GM23338 (cell line): ENCODE data around the gene GPR158.

Experiments used
- CREB1 ChIP-seq: fragments of 250-450 bp; sonication (Bioruptor Pico); IDR thresholded peaks from 2 replicates; pipeline ENCODE4 v1.5.0; 2020; ENCODE audit warnings: low read depth, mild to moderate bottlenecking, moderate library complexity
- CTCF ChIP-seq, 2 experiments: fragments of 200-600 bp in 1 of 2; sonication (generic) in 1 of 2; conservative IDR thresholded peaks; 2 replicates each; pipeline versions ENCODE4 v1.5.1 to v1.6.1; 2016 to 2017; ENCODE audit warnings: antibody characterized with exemption in 2 of 2, low read depth in 2 of 2, mild to moderate bottlenecking in 2 of 2, moderate library complexity in 1 of 2
- ETS1 ChIP-seq: IDR thresholded peaks from 2 replicates; pipeline ENCODE4 v1.6.1; 2016; ENCODE audit warnings: antibody characterized with exemption
- EZH2 ChIP-seq: fragments of 200-600 bp; sonication (generic); IDR thresholded peaks from one replicate; pipeline ENCODE4 v1.8.0; 2017; ENCODE audit warnings: antibody characterized with exemption, mild to moderate bottlenecking, low read depth; ENCODE audit not compliant: unreplicated experiment
- EZH2phosphoT487 ChIP-seq: fragments of 200-600 bp; sonication (generic); IDR thresholded peaks from one replicate; pipeline ENCODE4 v1.8.1; 2018; ENCODE audit warnings: antibody characterized with exemption; ENCODE audit not compliant: unreplicated experiment
- JUNB ChIP-seq: IDR thresholded peaks from one replicate; pipeline ENCODE4 v1.6.1; 2016; ENCODE audit warnings: antibody characterized with exemption; ENCODE audit not compliant: unreplicated experiment
- NANOG ChIP-seq: IDR thresholded peaks from 2 replicates; pipeline ENCODE4 v1.6.1; 2016; ENCODE audit warnings: antibody characterized with exemption, borderline replicate concordance
- POLR2AphosphoS5 ChIP-seq: IDR thresholded peaks from 2 replicates; pipeline ENCODE4 v1.6.1; 2016; ENCODE audit warnings: antibody characterized with exemption, low read depth
- REST ChIP-seq: IDR thresholded peaks from one replicate; pipeline ENCODE4 v1.6.1; 2018; ENCODE audit warnings: antibody characterized with exemption; ENCODE audit not compliant: unreplicated experiment
- STAT1 ChIP-seq: IDR thresholded peaks from one replicate; pipeline ENCODE4 v1.6.1; 2016; ENCODE audit warnings: antibody characterized with exemption; ENCODE audit not compliant: unreplicated experiment
- ZNF114 ChIP-seq: fragments of 250-450 bp; sonication (Bioruptor Pico); IDR thresholded peaks from 2 replicates; pipeline ENCODE4 v1.5.0; 2020; ENCODE audit warnings: mild to moderate bottlenecking, moderate library complexity
- ZNF331 ChIP-seq: fragments of 250-450 bp; sonication (Bioruptor Pico); IDR thresholded peaks from 2 replicates; pipeline ENCODE4 v1.5.0; 2020; ENCODE audit warnings: low read depth, mild to moderate bottlenecking, moderate library complexity
- TF ChIP-seq, protein P1 (sequence below): fragments of 250-450 bp; sonication (Bioruptor Pico); IDR thresholded peaks from 2 replicates; pipeline ENCODE4 v1.5.0; 2020; ENCODE audit warnings: mild to moderate bottlenecking, moderate library complexity

DNA sequence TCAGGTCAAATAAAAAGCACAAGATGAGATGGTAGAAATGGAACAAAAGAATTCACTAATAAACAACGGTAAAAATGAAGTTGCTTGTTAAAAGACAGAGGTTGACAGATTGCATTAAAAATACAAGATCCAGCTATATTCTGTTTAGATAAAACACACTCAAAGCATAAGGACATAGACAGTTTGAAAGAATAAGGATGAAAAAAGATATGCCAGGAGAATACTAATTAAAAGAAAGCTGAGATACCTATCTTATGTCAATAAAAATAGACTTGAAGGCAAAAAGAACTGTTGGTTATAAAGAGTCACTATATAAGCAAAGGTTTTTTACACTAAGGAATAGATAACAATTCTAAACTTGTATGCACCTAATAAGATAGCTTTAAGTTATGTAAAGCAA, 105.3 kb downstream of the GPR158 start:
- TF ChIP-seq POLR2AphosphoS5 (no peak), CTCF (conservative IDR thresholded peaks at IDR 0.05; ENCODE audit: low read depth in 2 of 2) (no peak), CREB1 (CRISPR knock-in tag) (no peak), EZH2 (no peak), EZH2phosphoT487 (no peak), REST (no peak), JUNB (no peak), ZNF331 (CRISPR knock-in tag) (no peak), STAT1 (no peak), ETS1 (no peak), ZNF114 (CRISPR knock-in tag) (no peak), NANOG (no peak)
- TF ChIP-seq, protein P1, sequence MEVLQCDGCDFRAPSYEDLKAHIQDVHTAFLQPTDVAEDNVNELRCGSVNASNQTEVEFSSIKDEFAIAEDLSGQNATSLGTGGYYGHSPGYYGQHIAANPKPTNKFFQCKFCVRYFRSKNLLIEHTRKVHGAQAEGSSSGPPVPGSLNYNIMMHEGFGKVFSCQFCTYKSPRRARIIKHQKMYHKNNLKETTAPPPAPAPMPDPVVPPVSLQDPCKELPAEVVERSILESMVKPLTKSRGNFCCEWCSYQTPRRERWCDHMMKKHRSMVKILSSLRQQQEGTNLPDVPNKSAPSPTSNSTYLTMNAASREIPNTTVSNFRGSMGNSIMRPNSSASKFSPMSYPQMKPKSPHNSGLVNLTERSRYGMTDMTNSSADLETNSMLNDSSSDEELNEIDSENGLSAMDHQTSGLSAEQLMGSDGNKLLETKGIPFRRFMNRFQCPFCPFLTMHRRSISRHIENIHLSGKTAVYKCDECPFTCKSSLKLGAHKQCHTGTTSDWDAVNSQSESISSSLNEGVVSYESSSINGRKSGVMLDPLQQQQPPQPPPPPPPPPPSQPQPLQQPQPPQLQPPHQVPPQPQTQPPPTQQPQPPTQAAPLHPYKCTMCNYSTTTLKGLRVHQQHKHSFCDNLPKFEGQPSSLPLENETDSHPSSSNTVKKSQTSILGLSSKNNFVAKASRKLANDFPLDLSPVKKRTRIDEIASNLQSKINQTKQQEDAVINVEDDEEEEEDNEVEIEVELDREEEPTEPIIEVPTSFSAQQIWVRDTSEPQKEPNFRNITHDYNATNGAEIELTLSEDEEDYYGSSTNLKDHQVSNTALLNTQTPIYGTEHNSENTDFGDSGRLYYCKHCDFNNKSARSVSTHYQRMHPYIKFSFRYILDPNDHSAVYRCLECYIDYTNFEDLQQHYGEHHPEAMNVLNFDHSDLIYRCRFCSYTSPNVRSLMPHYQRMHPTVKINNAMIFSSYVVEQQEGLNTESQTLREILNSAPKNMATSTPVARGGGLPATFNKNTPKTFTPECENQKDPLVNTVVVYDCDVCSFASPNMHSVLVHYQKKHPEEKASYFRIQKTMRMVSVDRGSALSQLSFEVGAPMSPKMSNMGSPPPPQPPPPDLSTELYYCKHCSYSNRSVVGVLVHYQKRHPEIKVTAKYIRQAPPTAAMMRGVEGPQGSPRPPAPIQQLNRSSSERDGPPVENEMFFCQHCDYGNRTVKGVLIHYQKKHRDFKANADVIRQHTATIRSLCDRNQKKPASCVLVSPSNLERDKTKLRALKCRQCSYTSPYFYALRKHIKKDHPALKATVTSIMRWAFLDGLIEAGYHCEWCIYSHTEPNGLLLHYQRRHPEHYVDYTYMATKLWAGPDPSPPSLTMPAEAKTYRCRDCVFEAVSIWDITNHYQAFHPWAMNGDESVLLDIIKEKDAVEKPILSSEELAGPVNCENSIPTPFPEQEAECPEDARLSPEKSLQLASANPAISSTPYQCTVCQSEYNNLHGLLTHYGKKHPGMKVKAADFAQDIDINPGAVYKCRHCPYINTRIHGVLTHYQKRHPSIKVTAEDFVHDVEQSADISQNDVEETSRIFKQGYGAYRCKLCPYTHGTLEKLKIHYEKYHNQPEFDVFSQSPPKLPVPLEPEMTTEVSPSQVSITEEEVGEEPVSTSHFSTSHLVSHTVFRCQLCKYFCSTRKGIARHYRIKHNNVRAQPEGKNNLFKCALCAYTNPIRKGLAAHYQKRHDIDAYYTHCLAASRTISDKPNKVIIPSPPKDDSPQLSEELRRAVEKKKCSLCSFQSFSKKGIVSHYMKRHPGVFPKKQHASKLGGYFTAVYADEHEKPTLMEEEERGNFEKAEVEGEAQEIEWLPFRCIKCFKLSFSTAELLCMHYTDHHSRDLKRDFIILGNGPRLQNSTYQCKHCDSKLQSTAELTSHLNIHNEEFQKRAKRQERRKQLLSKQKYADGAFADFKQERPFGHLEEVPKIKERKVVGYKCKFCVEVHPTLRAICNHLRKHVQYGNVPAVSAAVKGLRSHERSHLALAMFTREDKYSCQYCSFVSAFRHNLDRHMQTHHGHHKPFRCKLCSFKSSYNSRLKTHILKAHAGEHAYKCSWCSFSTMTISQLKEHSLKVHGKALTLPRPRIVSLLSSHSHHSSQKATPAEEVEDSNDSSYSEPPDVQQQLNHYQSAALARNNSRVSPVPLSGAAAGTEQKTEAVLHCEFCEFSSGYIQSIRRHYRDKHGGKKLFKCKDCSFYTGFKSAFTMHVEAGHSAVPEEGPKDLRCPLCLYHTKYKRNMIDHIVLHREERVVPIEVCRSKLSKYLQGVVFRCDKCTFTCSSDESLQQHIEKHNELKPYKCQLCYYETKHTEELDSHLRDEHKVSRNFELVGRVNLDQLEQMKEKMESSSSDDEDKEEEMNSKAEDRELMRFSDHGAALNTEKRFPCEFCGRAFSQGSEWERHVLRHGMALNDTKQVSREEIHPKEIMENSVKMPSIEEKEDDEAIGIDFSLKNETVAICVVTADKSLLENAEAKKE (CRISPR knock-in tag) = no peak
